Thymus (tissue), 11 donors: Measurements from ENCODE around the gene CD72. TPM values are rescaled to one million over a fixed set of nuclear protein-coding genes. Genes with fewer than 3 reads are reported as not detected.
"Not testable (repeated sequence)": the region's sequence is repeated elsewhere in the genome, so short reads cannot be mapped to it uniquely, and the experiment has no call there.

ENCODE experiments used
- DNase-seq, 9 donors: peaks; one replicate each; pipeline ENCODE4 v3.0.0-alpha.2; 2013; ENCODE audit warnings: low spot score in 9 of 9, low read depth in 6 of 9, missing footprints in 1 of 9
- H3K27ac ChIP-seq, 2 donors: one replicate each; pipeline ENCODE4 v1.5.1; 2013; ENCODE audit warnings: control low read depth in 1 of 2, low read depth in 1 of 2, low read length in 1 of 2, mild to moderate bottlenecking in 1 of 2, moderate library complexity in 1 of 2
- H3K27me3 ChIP-seq, 2 donors: one replicate each; pipeline ENCODE4 v1.5.1; 2013; ENCODE audit warnings: low read length in 1 of 2; ENCODE audit not compliant: control insufficient read depth in 2 of 2, insufficient read depth in 1 of 2
- H3K36me3 ChIP-seq, 2 donors: one replicate each; pipeline ENCODE4 v1.5.1; 2013; ENCODE audit warnings: low read length in 1 of 2, mild to moderate bottlenecking in 1 of 2, moderate library complexity in 1 of 2; ENCODE audit not compliant: control insufficient read depth in 2 of 2, insufficient read depth in 2 of 2
- H3K4me1 ChIP-seq, 2 donors: one replicate each; pipeline ENCODE4 v1.5.1; 2013; ENCODE audit warnings: low read length in 2 of 2; ENCODE audit not compliant: control insufficient read depth in 2 of 2, insufficient read depth in 2 of 2
- H3K4me3 ChIP-seq, 2 donors: one replicate each; pipeline ENCODE4 v1.5.1; 2013; ENCODE audit warnings: low read length in 2 of 2, control low read depth in 1 of 2, mild to moderate bottlenecking in 1 of 2
- H3K9me3 ChIP-seq, 2 donors: one replicate each; pipeline ENCODE4 v1.5.1; 2013; ENCODE audit warnings: low read length in 1 of 2, mild to moderate bottlenecking in 1 of 2; ENCODE audit not compliant: control insufficient read depth in 2 of 2, insufficient read depth in 1 of 2
- WGBS: extraction: QIAGEN DNeasy Blood & Tissue Kit; methylation state at CpG from one replicate; pipeline ENCODE4 v1.1.7; 2013; 5-methylcytosine and 5-hydroxymethylcytosine counted together
- polyA plus RNA-seq: library from polyadenylated mRNA; stranded (reverse); fragments of 200-250 nt; gene quantifications from one replicate; pipeline ENCODE4 v1.2.3, GENCODE V29; 2013
- total RNA-seq: library from RNA; stranded (reverse); fragments of 120-200 nt; gene quantifications from one replicate; pipeline ENCODE4 v1.2.4, GENCODE V29; 2013
- donor health status: healthy.

CD72 gene
- total and polyA plus RNA-seq, 2 donors: 6.8 to 23.6 TPM

GRCh38 chr9:35588506-35588905, 29.7 kb downstream of the CD72 start:
- H3K9me3 ChIP-seq, H3K27ac ChIP-seq, DNase-seq, H3K4me1 ChIP-seq, H3K27me3 ChIP-seq, H3K4me3 ChIP-seq, H3K36me3 ChIP-seq: not testable (repeated sequence)
- 98% methylated on average over 5 of the region's 5 CpGs for WGBS

- not testable (repeated sequence) for H3K36me3 ChIP-seq, H3K27ac ChIP-seq, DNase-seq, H3K27me3 ChIP-seq, H3K4me1 ChIP-seq, H3K4me3 ChIP-seq
- WGBS: 96% methylated on average over 3 of the region's 3 CpGs
- H3K9me3 ChIP-seq: peaks cover 2 to 11% of the 10 kb centered on the region in 2 donors
These were observed 33.5 kb downstream of the CD72 start for GRCh38 chr9:35584681-35585080.

GRCh38 chr9:35583521-35583920, 34.7 kb downstream of the CD72 start:
- not testable (repeated sequence) for DNase-seq
- WGBS: 89% methylated on average over 6 of the region's 6 CpGs
- peaks cover 2 to 11% of the 10 kb centered on the region in 2 donors for H3K9me3 ChIP-seq

GRCh38 chr9:35579659-35580227, 38.5 kb downstream of the CD72 start:
- H3K4me3 ChIP-seq: not testable (repeated sequence)

More at GRCh38 chr9:35583521-35583920, 34.7 kb downstream of the CD72 start:
- H3K27me3 ChIP-seq, H3K36me3 ChIP-seq, H3K4me1 ChIP-seq, H3K27ac ChIP-seq, H3K4me3 ChIP-seq: not testable (repeated sequence)

GRCh38 chr9:35579130-35579529, 39.1 kb downstream of the CD72 start:
- 98% methylated on average over 1 of the region's 1 CpG for WGBS
- Histone ChIP-seq H3K9me3 (peaks cover 2 to 11% of the 10 kb centered on the region in 2 donors), H3K27ac (no peak overlapping the region)

More at GRCh38 chr9:35579659-35580227, 38.5 kb downstream of the CD72 start:
- not testable (repeated sequence) for H3K36me3 ChIP-seq, H3K27ac ChIP-seq, H3K4me1 ChIP-seq, H3K27me3 ChIP-seq, DNase-seq
- H3K9me3 ChIP-seq: peaks cover 2 to 11% of the 10 kb centered on the region in 2 donors
- WGBS: 95% methylated on average over 1 of the region's 1 CpG

GRCh38 chr9:35577486-35577885, 40.7 kb downstream of the CD72 start:
- H3K4me3 ChIP-seq: no peak overlapping the region
- H3K4me1 ChIP-seq: no peaks in the 10 kb centered on the region
- WGBS: 94% methylated on average over 5 of the region's 5 CpGs
- H3K27me3 ChIP-seq: no peaks in the 10 kb centered on the region
- no peaks in the 10 kb centered on the region for H3K36me3 ChIP-seq
- H3K9me3 ChIP-seq: peaks cover 2 to 11% of the 10 kb centered on the region in 2 donors
- no peak for DNase-seq
- no peak overlapping the region for H3K27ac ChIP-seq

More at GRCh38 chr9:35579130-35579529, 39.1 kb downstream of the CD72 start:
- Histone ChIP-seq H3K27me3 (no peaks in the 10 kb centered on the region), H3K36me3 (no peaks in the 10 kb centered on the region), H3K4me1 (no peaks in the 10 kb centered on the region), H3K4me3 (no peak overlapping the region)
- DNase-seq: no peak

GRCh38 chr9:35575478-35575877, 42.7 kb downstream of the CD72 start:
- Histone ChIP-seq H3K27me3 (no peaks in the 10 kb centered on the region), H3K4me3 (no peak overlapping the region), H3K36me3 (no peaks in the 10 kb centered on the region), H3K4me1 (no peaks in the 10 kb centered on the region), H3K27ac (no peak overlapping the region), H3K9me3 (peaks cover 2 to 5% of the 10 kb centered on the region in 2 donors)
- WGBS: 97% methylated on average over 5 of the region's 5 CpGs
- no peak for DNase-seq

GRCh38 chr9:35574578-35575122, 43.6 kb downstream of the CD72 start:
- Histone ChIP-seq H3K36me3 (no peaks in the 10 kb centered on the region), H3K27me3 (no peaks in the 10 kb centered on the region), H3K27ac (no peak overlapping the region), H3K4me1 (no peaks in the 10 kb centered on the region), H3K9me3 (no peaks in the 10 kb centered on the region), H3K4me3 (no peak overlapping the region)
- 98% methylated on average over 2 of the region's 2 CpGs for WGBS
- no peak for DNase-seq

- Histone ChIP-seq H3K36me3 (no peaks in the 10 kb centered on the region), H3K4me1 (no peaks in the 10 kb centered on the region), H3K4me3 (no peak overlapping the region), H3K9me3 (no peaks in the 10 kb centered on the region), H3K27ac (no peak overlapping the region), H3K27me3 (no peaks in the 10 kb centered on the region)
- 89% methylated on average over 6 of the region's 6 CpGs for WGBS
- DNase-seq: no peak
These were observed 47.3 kb downstream of the CD72 start for GRCh38 chr9:35570709-35571504.
